ENCODE data around the gene PTTG1IP.

- TF ChIP-seq CTCF (conservative IDR thresholded peaks at IDR 0.05; ENCODE audit: low read length) (no peak), EZH2phosphoT487 (IDR thresholded peaks at IDR 0.05; ENCODE audit: borderline replicate concordance, low read depth, low read length) (no peak)
Measured at GRCh38 chr21:44817914-44818639, 55.4 kb downstream of the PTTG1IP start, which contains the start of gene SUMO3.

All from OCI-LY7 (cell line).